GM18508 (cell line): ENCODE results near the gene RASD1.

Experiments
- ATAC-seq: cut with Tn5 transposase; IDR thresholded peaks from one replicate; pipeline ENCODE4 v1.9.1; 2021; ENCODE audit warnings: moderate number of reproducible peaks; ENCODE audit not compliant: insufficient read depth, unreplicated experiment

RASD1 gene

GRCh38 chr17:17496189-17497064 lies at the start of gene RASD1:
Gene RASD1 (minus strand): TSS chr17:17496395. CDS start chr17:17496181, 214 bp downstream.
- no peak for ATAC-seq

- ATAC-seq = no peak
Observed at GRCh38 chr17:17545984-17546383, 49.8 kb upstream of the RASD1 start.

GRCh38 chr17:17545031-17545820 lies 49.0 kb upstream of the RASD1 start:
- no peak for ATAC-seq

- no peak for ATAC-seq
Observed at GRCh38 chr17:17542906-17543635, 46.9 kb upstream of the RASD1 start.

- no peak for ATAC-seq
Observed at GRCh38 chr17:17541640-17542001, 45.4 kb upstream of the RASD1 start.

GRCh38 chr17:17540935-17541639 lies 44.9 kb upstream of the RASD1 start:
- ATAC-seq = no peak

- no peak for ATAC-seq
Observed at GRCh38 chr17:17540278-17540906, 44.2 kb upstream of the RASD1 start.

GRCh38 chr17:17539591-17539990 lies 43.4 kb upstream of the RASD1 start:
- ATAC-seq = no peak

- ATAC-seq = no peak
Observed at GRCh38 chr17:17538417-17539391, 42.5 kb upstream of the RASD1 start.

- no peak for ATAC-seq
Observed at GRCh38 chr17:17537311-17538099, 41.3 kb upstream of the RASD1 start.

GRCh38 chr17:17536702-17537101 lies 40.5 kb upstream of the RASD1 start:
- no peak for ATAC-seq

GRCh38 chr17:17535957-17536356 lies 39.8 kb upstream of the RASD1 start:
- ATAC-seq = no peak

- ATAC-seq = no peak
Observed at GRCh38 chr17:17533901-17534441, 37.8 kb upstream of the RASD1 start.

- ATAC-seq = no peak
Observed at GRCh38 chr17:17532991-17533390, 36.8 kb upstream of the RASD1 start.

GRCh38 chr17:17531156-17531555 lies 35.0 kb upstream of the RASD1 start:
- ATAC-seq = no peak

GRCh38 chr17:17528696-17529652 lies 32.8 kb upstream of the RASD1 start:
- ATAC-seq = no peak
